ENCODE measurements around the gene MUS81. TPM values are rescaled to one million over a fixed set of nuclear protein-coding genes. Genes with fewer than 3 reads are reported as not detected.

The MUS81 gene
- polyA plus RNA-seq, 4 donors = 45.3 to 118 (median 73.8) TPM

GRCh38 chr11:65903068-65903481, 42.8 kb downstream of the MUS81 start:
- Histone ChIP-seq H3K9me3 (ENCODE audit: control insufficient read depth in 2 of 2, insufficient read depth in 1 of 2, low read depth in 1 of 2, low read length in 1 of 2) (no peaks in the 10 kb centered on the region), H3K27ac (ENCODE audit: low read depth in 1 of 3, low read length in 2 of 3) (no peak overlapping the region), H3K27me3 (ENCODE audit: control insufficient read depth in 3 of 3, insufficient read depth in 3 of 3, low read length in 3 of 3) (peaks cover 0 to 66% (median 0%) of the 10 kb centered on the region in 3 donors), H3K36me3 (ENCODE audit: control insufficient read depth in 3 of 3, insufficient read depth in 2 of 3, low read depth in 1 of 3, low read length in 3 of 3) (no peaks in the 10 kb centered on the region), H3K4me1 (ENCODE audit: control insufficient read depth in 3 of 3, insufficient read depth in 2 of 3, low read depth in 1 of 3, low read length in 2 of 3) (peaks cover 0 to 17% (median 4%) of the 10 kb centered on the region in 3 donors), H3K4me3 (ENCODE audit: low read depth in 1 of 3, low read length in 3 of 3) (no peak overlapping the region)
- no peak for FAIRE-seq
- WGBS, 3 donors = 13 to 29% (median 22%) methylated on average over 5 of the region's 5 CpGs
- no peak for DNase-seq

DNA sequence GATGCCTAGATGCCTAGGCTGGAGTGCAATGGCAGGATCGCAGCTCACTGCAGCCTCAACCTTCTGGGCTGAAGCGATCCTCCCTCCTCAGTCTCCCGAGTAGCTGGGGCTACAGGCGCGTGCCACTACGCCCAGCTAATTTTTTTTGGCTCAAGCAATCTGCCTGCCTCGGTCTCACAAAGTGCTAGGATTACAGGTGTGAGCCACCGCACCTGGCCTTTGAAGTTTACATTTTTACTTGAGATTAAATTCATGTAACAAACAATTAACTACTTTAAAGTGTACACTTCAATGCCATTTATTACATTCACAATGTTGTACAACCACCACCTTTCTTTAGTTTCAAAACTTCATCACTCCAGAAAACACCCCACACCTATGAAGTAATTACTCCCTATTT, 43.5 kb downstream of the MUS81 start:
- Histone ChIP-seq H3K27ac (ENCODE audit: low read depth in 1 of 3, low read length in 2 of 3) (no peak overlapping the region), H3K9me3 (ENCODE audit: control insufficient read depth in 2 of 2, insufficient read depth in 1 of 2, low read depth in 1 of 2, low read length in 1 of 2) (no peaks in the 10 kb centered on the region), H3K27me3 (ENCODE audit: control insufficient read depth in 3 of 3, insufficient read depth in 3 of 3, low read length in 3 of 3) (peaks cover 0 to 61% (median 0%) of the 10 kb centered on the region in 3 donors), H3K4me1 (ENCODE audit: control insufficient read depth in 3 of 3, insufficient read depth in 2 of 3, low read depth in 1 of 3, low read length in 2 of 3) (peaks cover 0 to 17% (median 4%) of the 10 kb centered on the region in 3 donors), H3K36me3 (ENCODE audit: control insufficient read depth in 3 of 3, insufficient read depth in 2 of 3, low read depth in 1 of 3, low read length in 3 of 3) (no peaks in the 10 kb centered on the region), H3K4me3 (ENCODE audit: low read depth in 1 of 3, low read length in 3 of 3) (no peak overlapping the region)
- WGBS, 3 donors = 19 to 60% (median 52%) methylated on average over 8 of the region's 8 CpGs
- FAIRE-seq (no peak), DNase-seq (no peak)

- no peak for DNase-seq
- no peaks in the 10 kb centered on the region for H3K4me1 ChIP-seq (ENCODE audit: control insufficient read depth in 3 of 3, insufficient read depth in 2 of 3, low read depth in 1 of 3, low read length in 2 of 3)
- H3K4me3 ChIP-seq (ENCODE audit: low read depth in 1 of 3, low read length in 3 of 3) = no peak overlapping the region
- 75 to 81% (median 79%) methylated on average over 5 of the region's 5 CpGs for WGBS, 3 donors
- FAIRE-seq = no peak
- H3K36me3 ChIP-seq (ENCODE audit: control insufficient read depth in 3 of 3, insufficient read depth in 2 of 3, low read depth in 1 of 3, low read length in 3 of 3) = no peaks in the 10 kb centered on the region
- peaks cover 0 to 51% (median 0%) of the 10 kb centered on the region in 3 donors for H3K27me3 ChIP-seq (ENCODE audit: control insufficient read depth in 3 of 3, insufficient read depth in 3 of 3, low read length in 3 of 3)
- H3K27ac ChIP-seq (ENCODE audit: low read depth in 1 of 3, low read length in 2 of 3) = no peak overlapping the region
- no peaks in the 10 kb centered on the region for H3K9me3 ChIP-seq (ENCODE audit: control insufficient read depth in 2 of 2, insufficient read depth in 1 of 2, low read depth in 1 of 2, low read length in 1 of 2)
Observed at GRCh38 chr11:65906602-65907001, 46.4 kb downstream of the MUS81 start.

DNA sequence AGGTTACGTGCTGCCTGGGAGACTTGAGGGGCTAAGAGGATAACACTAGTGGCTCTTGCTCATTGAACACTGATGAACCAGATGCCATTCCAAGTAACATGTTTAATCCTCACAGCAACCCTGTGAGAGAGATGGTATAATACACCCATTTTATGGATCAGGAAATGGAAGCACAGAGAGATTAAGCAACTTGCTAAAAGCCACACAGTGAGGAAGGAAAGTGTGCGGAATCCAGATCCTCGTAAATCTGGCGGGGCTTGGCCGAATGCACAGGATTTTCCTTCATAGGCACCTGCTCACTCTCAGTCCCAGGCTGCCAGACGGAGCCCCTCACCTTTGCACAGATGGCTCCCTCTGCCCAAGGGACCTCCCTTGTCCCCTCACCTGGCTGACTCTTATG, 47.6 kb downstream of the MUS81 start:
- FAIRE-seq = no peak
- DNase-seq = no peak
- WGBS, 3 donors = 82 to 95% (median 90%) methylated on average over 6 of the region's 6 CpGs

GRCh38 chr11:65911682-65912568, 51.7 kb downstream of the MUS81 start:
- Histone ChIP-seq H3K27me3 (ENCODE audit: control insufficient read depth in 3 of 3, insufficient read depth in 3 of 3, low read length in 3 of 3) (peaks cover 0 to 26% (median 0%) of the 10 kb centered on the region in 3 donors), H3K4me3 (ENCODE audit: low read depth in 1 of 3, low read length in 3 of 3) (no peak overlapping the region), H3K36me3 (ENCODE audit: control insufficient read depth in 3 of 3, insufficient read depth in 2 of 3, low read depth in 1 of 3, low read length in 3 of 3) (peaks cover 0 to 6% (median 0%) of the 10 kb centered on the region in 3 donors), H3K9me3 (ENCODE audit: control insufficient read depth in 2 of 2, insufficient read depth in 1 of 2, low read depth in 1 of 2, low read length in 1 of 2) (no peaks in the 10 kb centered on the region), H3K4me1 (ENCODE audit: control insufficient read depth in 3 of 3, insufficient read depth in 2 of 3, low read depth in 1 of 3, low read length in 2 of 3) (peaks cover 0 to 8% (median 2%) of the 10 kb centered on the region in 3 donors), H3K27ac (ENCODE audit: low read depth in 1 of 3, low read length in 2 of 3) (no peak overlapping the region)
- peak in 1 of 2 donors; percentile 42 for DNase-seq
- 20 to 24% (median 23%) methylated on average over 14 of the region's 14 CpGs for WGBS, 3 donors
- no peak for FAIRE-seq

More for the DNA sequence above, 47.6 kb downstream of the MUS81 start:
- no peak overlapping the region for H3K27ac ChIP-seq (ENCODE audit: low read depth in 1 of 3, low read length in 2 of 3)
- H3K4me3 ChIP-seq (ENCODE audit: low read depth in 1 of 3, low read length in 3 of 3) = no peak overlapping the region
- no peaks in the 10 kb centered on the region for H3K36me3 ChIP-seq (ENCODE audit: control insufficient read depth in 3 of 3, insufficient read depth in 2 of 3, low read depth in 1 of 3, low read length in 3 of 3)
- peaks cover 0 to 41% (median 0%) of the 10 kb centered on the region in 3 donors for H3K27me3 ChIP-seq (ENCODE audit: control insufficient read depth in 3 of 3, insufficient read depth in 3 of 3, low read length in 3 of 3)
- H3K4me1 ChIP-seq (ENCODE audit: control insufficient read depth in 3 of 3, insufficient read depth in 2 of 3, low read depth in 1 of 3, low read length in 2 of 3) = peaks cover 0 to 2% (median 0%) of the 10 kb centered on the region in 3 donors
- H3K9me3 ChIP-seq (ENCODE audit: control insufficient read depth in 2 of 2, insufficient read depth in 1 of 2, low read depth in 1 of 2, low read length in 1 of 2) = no peaks in the 10 kb centered on the region

- Histone ChIP-seq H3K4me1 (ENCODE audit: control insufficient read depth in 3 of 3, insufficient read depth in 2 of 3, low read depth in 1 of 3, low read length in 2 of 3) (peaks cover 3 to 14% (median 10%) of the 10 kb centered on the region in 3 donors), H3K27me3 (ENCODE audit: control insufficient read depth in 3 of 3, insufficient read depth in 3 of 3, low read length in 3 of 3) (peaks cover 0 to 20% (median 0%) of the 10 kb centered on the region in 3 donors), H3K36me3 (ENCODE audit: control insufficient read depth in 3 of 3, insufficient read depth in 2 of 3, low read depth in 1 of 3, low read length in 3 of 3) (peaks cover 0 to 15% (median 0%) of the 10 kb centered on the region in 3 donors), H3K4me3 (ENCODE audit: low read depth in 1 of 3, low read length in 3 of 3) (no peak overlapping the region), H3K9me3 (ENCODE audit: control insufficient read depth in 2 of 2, insufficient read depth in 1 of 2, low read depth in 1 of 2, low read length in 1 of 2) (no peaks in the 10 kb centered on the region), H3K27ac (ENCODE audit: low read depth in 1 of 3, low read length in 2 of 3) (no peak overlapping the region)
- DNase-seq (no peak), FAIRE-seq (no peak)
- 65 to 70% (median 67%) methylated on average over 4 of the region's 4 CpGs for WGBS, 3 donors
Observed at GRCh38 chr11:65912845-65913244, 52.6 kb downstream of the MUS81 start.

DNA sequence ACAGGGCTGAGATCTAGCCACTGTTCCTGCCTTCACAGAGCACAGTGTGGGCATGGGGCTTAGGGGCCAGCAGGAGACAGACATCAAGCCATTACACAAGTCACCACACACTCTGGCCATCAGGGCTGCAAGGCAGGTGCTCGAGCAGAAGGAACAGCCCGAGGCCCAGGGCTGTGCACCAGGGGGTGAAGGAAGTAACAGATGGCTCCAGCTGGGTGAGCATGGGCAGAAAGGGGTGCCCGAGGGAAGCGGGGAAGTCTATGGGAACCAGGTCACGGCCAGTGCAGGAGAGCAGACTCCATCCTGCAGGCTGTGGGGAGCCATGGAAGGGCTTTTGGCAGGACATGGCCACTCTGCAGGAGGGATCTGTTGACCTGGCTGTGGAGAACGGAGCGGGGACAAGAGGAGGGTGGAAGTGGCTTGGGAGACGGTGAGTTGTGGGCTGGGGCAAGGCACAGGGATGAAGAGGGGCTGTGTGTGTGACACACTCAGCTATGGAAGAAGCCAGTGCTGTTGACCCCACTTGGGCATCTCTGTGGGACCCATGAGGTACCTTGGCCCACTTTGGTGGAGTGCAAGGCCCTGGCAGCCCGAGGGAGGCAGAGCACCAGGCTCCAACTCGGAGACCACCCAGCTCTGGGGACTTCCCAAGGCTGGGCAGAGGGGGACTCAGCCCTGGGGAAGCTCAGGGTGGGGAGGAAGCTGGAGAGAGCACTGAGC, 55.0 kb downstream of the MUS81 start:
- no peak for DNase-seq
- Histone ChIP-seq H3K9me3 (ENCODE audit: control insufficient read depth in 2 of 2, insufficient read depth in 1 of 2, low read depth in 1 of 2, low read length in 1 of 2) (no peaks in the 10 kb centered on the region), H3K4me1 (ENCODE audit: control insufficient read depth in 3 of 3, insufficient read depth in 2 of 3, low read depth in 1 of 3, low read length in 2 of 3) (peaks cover 3 to 17% (median 16%) of the 10 kb centered on the region in 3 donors), H3K27ac (ENCODE audit: low read depth in 1 of 3, low read length in 2 of 3) (peak overlapping the region in 1 of 3 donors; percentile 82), H3K27me3 (ENCODE audit: control insufficient read depth in 3 of 3, insufficient read depth in 3 of 3, low read length in 3 of 3) (peaks cover 0 to 7% (median 0%) of the 10 kb centered on the region in 3 donors), H3K36me3 (ENCODE audit: control insufficient read depth in 3 of 3, insufficient read depth in 2 of 3, low read depth in 1 of 3, low read length in 3 of 3) (peaks cover 0 to 17% (median 0%) of the 10 kb centered on the region in 3 donors), H3K4me3 (ENCODE audit: low read depth in 1 of 3, low read length in 3 of 3) (no peak overlapping the region)
- WGBS, 3 donors = 60 to 72% (median 62%) methylated on average over 10 of the region's 10 CpGs
- no peak for FAIRE-seq

GRCh38 chr11:65915821-65916251, 55.6 kb downstream of the MUS81 start:
- no peak for FAIRE-seq

More at GRCh38 chr11:65915821-65916251, 55.6 kb downstream of the MUS81 start:
- Histone ChIP-seq H3K4me3 (ENCODE audit: low read depth in 1 of 3, low read length in 3 of 3) (no peak overlapping the region), H3K4me1 (ENCODE audit: control insufficient read depth in 3 of 3, insufficient read depth in 2 of 3, low read depth in 1 of 3, low read length in 2 of 3) (peaks cover 3 to 23% (median 21%) of the 10 kb centered on the region in 3 donors), H3K9me3 (ENCODE audit: control insufficient read depth in 2 of 2, insufficient read depth in 1 of 2, low read depth in 1 of 2, low read length in 1 of 2) (no peaks in the 10 kb centered on the region), H3K27me3 (ENCODE audit: control insufficient read depth in 3 of 3, insufficient read depth in 3 of 3, low read length in 3 of 3) (peaks cover 0 to 3% (median 0%) of the 10 kb centered on the region in 3 donors), H3K27ac (ENCODE audit: low read depth in 1 of 3, low read length in 2 of 3) (peak overlapping the region in 1 of 3 donors; percentile 82), H3K36me3 (ENCODE audit: control insufficient read depth in 3 of 3, insufficient read depth in 2 of 3, low read depth in 1 of 3, low read length in 3 of 3) (peaks cover 0 to 22% (median 0%) of the 10 kb centered on the region in 3 donors)
- no peak for DNase-seq
- 45 to 62% (median 53%) methylated on average over 13 of the region's 13 CpGs for WGBS, 3 donors
